Measurements from ENCODE around the gene UTF1.

DNA sequence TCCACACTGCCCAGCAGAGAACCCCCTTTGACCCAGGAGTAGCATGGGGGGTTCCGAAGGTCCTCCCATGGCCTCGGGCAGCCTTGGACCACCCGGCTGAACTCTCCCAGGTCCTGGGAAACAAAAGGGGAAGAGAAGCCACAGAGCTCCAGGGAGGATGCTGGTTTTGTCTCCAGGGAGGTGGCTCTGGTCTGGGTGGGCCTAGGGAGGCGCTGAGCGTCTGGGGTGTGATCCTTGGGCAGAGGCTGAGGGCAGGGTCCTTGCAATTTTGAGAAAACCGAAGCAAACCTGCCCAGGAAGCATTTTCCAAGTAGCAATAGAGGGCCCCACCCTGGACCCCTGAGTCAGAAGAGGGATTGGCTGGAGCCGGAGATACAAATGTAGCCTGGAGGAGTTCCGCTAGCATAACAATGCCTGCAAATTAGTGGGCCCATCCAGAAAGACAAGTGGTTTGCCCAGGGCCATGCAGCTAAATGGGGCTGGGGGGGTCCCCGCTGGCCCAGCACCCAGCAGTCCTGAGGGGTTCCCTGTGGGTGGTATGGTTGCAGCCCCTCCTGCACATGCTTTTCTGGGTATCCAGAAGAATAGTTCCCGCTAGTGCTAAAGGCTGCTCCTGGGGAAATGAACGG is 2.0 kb downstream of the UTF1 start:
- TF ChIP-seq, protein P1, sequence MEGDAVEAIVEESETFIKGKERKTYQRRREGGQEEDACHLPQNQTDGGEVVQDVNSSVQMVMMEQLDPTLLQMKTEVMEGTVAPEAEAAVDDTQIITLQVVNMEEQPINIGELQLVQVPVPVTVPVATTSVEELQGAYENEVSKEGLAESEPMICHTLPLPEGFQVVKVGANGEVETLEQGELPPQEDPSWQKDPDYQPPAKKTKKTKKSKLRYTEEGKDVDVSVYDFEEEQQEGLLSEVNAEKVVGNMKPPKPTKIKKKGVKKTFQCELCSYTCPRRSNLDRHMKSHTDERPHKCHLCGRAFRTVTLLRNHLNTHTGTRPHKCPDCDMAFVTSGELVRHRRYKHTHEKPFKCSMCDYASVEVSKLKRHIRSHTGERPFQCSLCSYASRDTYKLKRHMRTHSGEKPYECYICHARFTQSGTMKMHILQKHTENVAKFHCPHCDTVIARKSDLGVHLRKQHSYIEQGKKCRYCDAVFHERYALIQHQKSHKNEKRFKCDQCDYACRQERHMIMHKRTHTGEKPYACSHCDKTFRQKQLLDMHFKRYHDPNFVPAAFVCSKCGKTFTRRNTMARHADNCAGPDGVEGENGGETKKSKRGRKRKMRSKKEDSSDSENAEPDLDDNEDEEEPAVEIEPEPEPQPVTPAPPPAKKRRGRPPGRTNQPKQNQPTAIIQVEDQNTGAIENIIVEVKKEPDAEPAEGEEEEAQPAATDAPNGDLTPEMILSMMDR (conservative IDR thresholded peaks at IDR 0.05 in 1 of 2, IDR thresholded peaks at IDR 0.05 in 1 of 2; ENCODE audit: extremely low read depth in 1 of 2, insufficient read depth in 1 of 2, low read depth in 1 of 2, low read length in 2 of 2) = no peak
- TF ChIP-seq EZH2 (IDR thresholded peaks at IDR 0.05; ENCODE audit: borderline replicate concordance, low read length) = no peak

All from mammary epithelial cell (primary cell).